Measurements from ENCODE around the gene HDAC4. TPM values are rescaled to one million over a fixed set of nuclear protein-coding genes. Genes with fewer than 3 reads are reported as not detected.
A peak's percentile ranks its signal among the peaks of the same experiment; 100 is the strongest.

Gene HDAC4
- total RNA-seq, 1 experiment from 2014 or later, result 32.0 TPM

GRCh38 chr2:239383759-239384156, 17.1 kb downstream of the HDAC4 start:
- no peak overlapping the region for H2BK15ac ChIP-seq (ENCODE audit: low read depth, low read length)
- Mint-ChIP-seq H3K36me3 (ENCODE audit: insufficient read depth in 1 of 3, low read depth in 3 of 3) (peaks cover 4 to 11% (median 7%) of the 10 kb centered on the region in 3 experiments; a peak in 6 of 7 replicates), H3K9me3 (no peaks in the 10 kb centered on the region), H3K27ac (peak overlapping the region in 2 of 3 experiments; percentile 13 to 81; a peak in 2 of 7 replicates), H3K27me3 (ENCODE audit: low read depth) (no peaks in the 10 kb centered on the region), H3K4me3 (no peak overlapping the region), H3K4me1 (peaks cover 49 to 53% of the 10 kb centered on the region in 2 experiments)
- H4K5ac ChIP-seq (ENCODE audit: insufficient read length, low read depth, low read length), result no peak overlapping the region
- no peak overlapping the region for H3K56ac ChIP-seq (ENCODE audit: insufficient read length, low read depth, low read length)
- H2BK5ac ChIP-seq (ENCODE audit: insufficient read length, low read length), result no peak overlapping the region
- H3K79me1 ChIP-seq (ENCODE audit: insufficient read depth, low read depth, low read length, poor library complexity, severe bottlenecking), result peaks cover 5% of the 10 kb centered on the region
- H2AK5ac ChIP-seq (ENCODE audit: insufficient read length, low read length), result no peak overlapping the region
- no peak overlapping the region for H3K4ac ChIP-seq (ENCODE audit: low read depth, low read length)
- no peaks in the 10 kb centered on the region for H3K9me3 ChIP-seq (ENCODE audit: control insufficient read depth, low read depth, low read length)
- no peak overlapping the region for H3K9ac ChIP-seq (ENCODE audit: extremely low read depth, insufficient read length, low read length)
- no peak overlapping the region for H3K23ac ChIP-seq (ENCODE audit: insufficient read length, low read depth, low read length)
- H2BK20ac ChIP-seq (ENCODE audit: low read depth, low read length, poor library complexity, severe bottlenecking), result no peak overlapping the region
- no peak overlapping the region for H4K8ac ChIP-seq (replicated peaks; ENCODE audit: insufficient read length, low read depth, low read length)
- no peak overlapping the region; the same call in 1 of the 2 replicates for H3K14ac ChIP-seq (ENCODE audit: insufficient read depth, low read length)
- TF ChIP-seq, protein P1, sequence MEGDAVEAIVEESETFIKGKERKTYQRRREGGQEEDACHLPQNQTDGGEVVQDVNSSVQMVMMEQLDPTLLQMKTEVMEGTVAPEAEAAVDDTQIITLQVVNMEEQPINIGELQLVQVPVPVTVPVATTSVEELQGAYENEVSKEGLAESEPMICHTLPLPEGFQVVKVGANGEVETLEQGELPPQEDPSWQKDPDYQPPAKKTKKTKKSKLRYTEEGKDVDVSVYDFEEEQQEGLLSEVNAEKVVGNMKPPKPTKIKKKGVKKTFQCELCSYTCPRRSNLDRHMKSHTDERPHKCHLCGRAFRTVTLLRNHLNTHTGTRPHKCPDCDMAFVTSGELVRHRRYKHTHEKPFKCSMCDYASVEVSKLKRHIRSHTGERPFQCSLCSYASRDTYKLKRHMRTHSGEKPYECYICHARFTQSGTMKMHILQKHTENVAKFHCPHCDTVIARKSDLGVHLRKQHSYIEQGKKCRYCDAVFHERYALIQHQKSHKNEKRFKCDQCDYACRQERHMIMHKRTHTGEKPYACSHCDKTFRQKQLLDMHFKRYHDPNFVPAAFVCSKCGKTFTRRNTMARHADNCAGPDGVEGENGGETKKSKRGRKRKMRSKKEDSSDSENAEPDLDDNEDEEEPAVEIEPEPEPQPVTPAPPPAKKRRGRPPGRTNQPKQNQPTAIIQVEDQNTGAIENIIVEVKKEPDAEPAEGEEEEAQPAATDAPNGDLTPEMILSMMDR (conservative IDR thresholded peaks at IDR 0.05), result no peak
- no peak overlapping the region for H2BK12ac ChIP-seq (ENCODE audit: insufficient read length, low read depth, low read length)
- no peak for DNase-seq
- H3K79me2 ChIP-seq (ENCODE audit: insufficient read depth, low read length), result peaks cover 7% of the 10 kb centered on the region; the same call in 1 of the 2 replicates
- no peak overlapping the region for H2AFZ ChIP-seq (ENCODE audit: low read length)
- no peaks in the 10 kb centered on the region for H4K20me1 ChIP-seq (ENCODE audit: control insufficient read depth, insufficient read depth, insufficient read length)
- no peaks in the 10 kb centered on the region for H3K27me3 ChIP-seq (ENCODE audit: insufficient read depth, low read length)
- H2BK120ac ChIP-seq (ENCODE audit: low read depth, low read length, poor library complexity, severe bottlenecking), result no peak overlapping the region
- no peak overlapping the region for H3K27ac ChIP-seq (ENCODE audit: insufficient read length, low read depth, low read length)
- H3K18ac ChIP-seq (ENCODE audit: insufficient read length, low read depth, low read length), result no peak overlapping the region
- H3K4me2 ChIP-seq (ENCODE audit: insufficient read depth, insufficient read length, low read length), result no peak overlapping the region
- H3T11ph ChIP-seq (ENCODE audit: low read length), result no peak overlapping the region
- no peak overlapping the region for H4K91ac ChIP-seq (ENCODE audit: insufficient read length, low read depth, low read length)
- WGBS (ENCODE audit: extremely low coverage, insufficient read length, low lambda C conversion rate), result no CpG with 5 or more reads among the region's 17 CpGs
- H3K23me2 ChIP-seq (ENCODE audit: insufficient read length, low read depth, low read length, poor library complexity, severe bottlenecking), result no peaks in the 10 kb centered on the region
- H3K4me1 ChIP-seq (ENCODE audit: insufficient read depth, low read length), result peaks cover 4% of the 10 kb centered on the region; the same call in 1 of the 2 replicates
